ENCODE measurements around the gene INCA1.

- TF ChIP-seq RAD21 (CRISPR knock-in tag; IDR thresholded peaks at IDR 0.05) (no peak), ZNF772 (CRISPR knock-in tag; IDR thresholded peaks at IDR 0.05) (no peak), NFE2L1 (CRISPR knock-in tag; IDR thresholded peaks at IDR 0.05; ENCODE audit: borderline replicate concordance) (no peak), SRSF9 (IDR thresholded peaks at IDR 0.05; ENCODE audit: borderline replicate concordance, insufficient read depth, low read depth, low read length, poor library complexity, severe bottlenecking) (no peak), RARA (CRISPR knock-in tag; IDR thresholded peaks at IDR 0.05) (no peak), POLR2A (IDR thresholded peaks at IDR 0.05; ENCODE audit: insufficient read depth in 1 of 2, low read depth in 2 of 2, low read length in 2 of 2) (no peak), ATF7 (IDR thresholded peaks at IDR 0.05) (no peak), ATF7 (CRISPR knock-in tag; IDR thresholded peaks at IDR 0.05) (no peak), EHMT2 (IDR thresholded peaks at IDR 0.05; ENCODE audit: borderline replicate concordance, low read depth, low read length) (no peak), NCOA2 (CRISPR knock-in tag; IDR thresholded peaks at IDR 0.05) (no peak), MNT (IDR thresholded peaks at IDR 0.05) (no peak)
- TF ChIP-seq, protein P1, sequence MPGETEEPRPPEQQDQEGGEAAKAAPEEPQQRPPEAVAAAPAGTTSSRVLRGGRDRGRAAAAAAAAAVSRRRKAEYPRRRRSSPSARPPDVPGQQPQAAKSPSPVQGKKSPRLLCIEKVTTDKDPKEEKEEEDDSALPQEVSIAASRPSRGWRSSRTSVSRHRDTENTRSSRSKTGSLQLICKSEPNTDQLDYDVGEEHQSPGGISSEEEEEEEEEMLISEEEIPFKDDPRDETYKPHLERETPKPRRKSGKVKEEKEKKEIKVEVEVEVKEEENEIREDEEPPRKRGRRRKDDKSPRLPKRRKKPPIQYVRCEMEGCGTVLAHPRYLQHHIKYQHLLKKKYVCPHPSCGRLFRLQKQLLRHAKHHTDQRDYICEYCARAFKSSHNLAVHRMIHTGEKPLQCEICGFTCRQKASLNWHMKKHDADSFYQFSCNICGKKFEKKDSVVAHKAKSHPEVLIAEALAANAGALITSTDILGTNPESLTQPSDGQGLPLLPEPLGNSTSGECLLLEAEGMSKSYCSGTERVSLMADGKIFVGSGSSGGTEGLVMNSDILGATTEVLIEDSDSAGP (CRISPR knock-in tag; IDR thresholded peaks at IDR 0.05; ENCODE audit: borderline replicate concordance), result no peak
These were observed 2.9 kb upstream of the INCA1 start for GRCh38 chr17:5000237-5000639.

Data from HepG2 (cell line).